GM21825 (cell line): Measurements from ENCODE around the gene QRFP.
"Not testable (repeated sequence)": the region's sequence is repeated elsewhere in the genome, so short reads cannot be mapped to it uniquely, and the experiment has no call there.

ENCODE experiments used
- ATAC-seq: cut with Tn5 transposase; IDR thresholded peaks from one replicate; pipeline ENCODE4 v1.9.1; 2021; ENCODE audit warnings: mild to moderate bottlenecking, moderate library complexity; ENCODE audit not compliant: unreplicated experiment

QRFP gene

GRCh38 chr9:130920233-130920632 is 23.6 kb upstream of the QRFP start:
- no peak for ATAC-seq

GRCh38 chr9:130919559-130920145 is 23.0 kb upstream of the QRFP start:
- no peak for ATAC-seq

- ATAC-seq, result no peak
These were observed 22.4 kb upstream of the QRFP start for GRCh38 chr9:130918826-130919558.

GRCh38 chr9:130918101-130918825 is 21.7 kb upstream of the QRFP start:
- no peak for ATAC-seq

- ATAC-seq, result no peak
These were observed 20.8 kb upstream of the QRFP start for GRCh38 chr9:130917168-130917960.

- ATAC-seq, result no peak
These were observed 18.5 kb upstream of the QRFP start for GRCh38 chr9:130915096-130915447.

- ATAC-seq, result no peak
These were observed 17.9 kb upstream of the QRFP start for GRCh38 chr9:130914417-130915095.

GRCh38 chr9:130913599-130914416 is 17.2 kb upstream of the QRFP start:
- ATAC-seq, result no peak

- ATAC-seq, result no peak
These were observed 16.5 kb upstream of the QRFP start for GRCh38 chr9:130912932-130913598.

GRCh38 chr9:130911254-130912049 is 14.8 kb upstream of the QRFP start:
- ATAC-seq, result no peak

GRCh38 chr9:130910670-130911069 is 14.1 kb upstream of the QRFP start:
- not testable (repeated sequence) for ATAC-seq

- not testable (repeated sequence) for ATAC-seq
These were observed 13.4 kb upstream of the QRFP start for GRCh38 chr9:130910041-130910440.

- ATAC-seq, result no peak
These were observed 12.3 kb upstream of the QRFP start for GRCh38 chr9:130908878-130909355.

- no peak for ATAC-seq
These were observed 11.7 kb upstream of the QRFP start for GRCh38 chr9:130908146-130908877.

GRCh38 chr9:130906735-130907416 is 10.3 kb upstream of the QRFP start:
- ATAC-seq, result no peak

GRCh38 chr9:130905902-130906734 is 9.5 kb upstream of the QRFP start:
- ATAC-seq, result no peak
